ENCODE results near the gene SMYD3. TPM values are rescaled to one million over a fixed set of nuclear protein-coding genes. Genes with fewer than 3 reads are reported as not detected.
"Not testable (repeated sequence)": the region's sequence is repeated elsewhere in the genome, so short reads cannot be mapped to it uniquely, and the experiment has no call there.

Gene SMYD3
- total and polyA plus RNA-seq, 12 donors = 13.5 to 78.2 (median 26.8) TPM

DNA sequence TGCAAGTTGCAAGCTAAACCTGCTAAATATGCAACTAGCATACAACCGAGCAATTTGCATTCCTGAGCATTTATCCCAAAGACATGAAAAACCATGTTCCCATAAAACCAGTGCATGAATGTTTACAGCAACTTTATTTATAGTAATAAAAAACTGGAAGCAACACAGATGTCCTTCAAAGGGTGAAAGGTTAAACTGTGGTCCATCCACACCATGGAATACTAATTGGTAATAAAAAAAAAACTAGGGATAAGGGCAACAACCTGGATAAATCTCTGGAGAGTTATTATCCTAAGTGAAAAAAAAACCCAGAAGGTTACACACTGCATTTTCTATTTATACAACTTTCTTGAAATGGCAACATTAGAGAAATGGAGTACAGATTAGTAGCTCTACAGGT lies 474.1 kb downstream of the SMYD3 start:
- Histone ChIP-seq H3K4me3 (no peak overlapping the region), H3K27me3 (no peaks in the 10 kb centered on the region), H3K9me3 (replicated peaks in 1 of 3) (no peaks in the 10 kb centered on the region), H3K27ac (no peak overlapping the region), H3K36me3 (replicated peaks in 1 of 2) (no peaks in the 10 kb centered on the region), H3K4me1 (replicated peaks in 1 of 2) (peaks cover 0 to 12% of the 10 kb centered on the region in 2 donors)
- no peak for TF ChIP-seq POLR2A (IDR thresholded peaks at IDR 0.05)
- TF ChIP-seq, protein P1, sequence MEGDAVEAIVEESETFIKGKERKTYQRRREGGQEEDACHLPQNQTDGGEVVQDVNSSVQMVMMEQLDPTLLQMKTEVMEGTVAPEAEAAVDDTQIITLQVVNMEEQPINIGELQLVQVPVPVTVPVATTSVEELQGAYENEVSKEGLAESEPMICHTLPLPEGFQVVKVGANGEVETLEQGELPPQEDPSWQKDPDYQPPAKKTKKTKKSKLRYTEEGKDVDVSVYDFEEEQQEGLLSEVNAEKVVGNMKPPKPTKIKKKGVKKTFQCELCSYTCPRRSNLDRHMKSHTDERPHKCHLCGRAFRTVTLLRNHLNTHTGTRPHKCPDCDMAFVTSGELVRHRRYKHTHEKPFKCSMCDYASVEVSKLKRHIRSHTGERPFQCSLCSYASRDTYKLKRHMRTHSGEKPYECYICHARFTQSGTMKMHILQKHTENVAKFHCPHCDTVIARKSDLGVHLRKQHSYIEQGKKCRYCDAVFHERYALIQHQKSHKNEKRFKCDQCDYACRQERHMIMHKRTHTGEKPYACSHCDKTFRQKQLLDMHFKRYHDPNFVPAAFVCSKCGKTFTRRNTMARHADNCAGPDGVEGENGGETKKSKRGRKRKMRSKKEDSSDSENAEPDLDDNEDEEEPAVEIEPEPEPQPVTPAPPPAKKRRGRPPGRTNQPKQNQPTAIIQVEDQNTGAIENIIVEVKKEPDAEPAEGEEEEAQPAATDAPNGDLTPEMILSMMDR (IDR thresholded peaks at IDR 0.05) = no peak
- WGBS, 4 donors = 82 to 93% (median 89%) methylated on average over 1 of the region's 1 CpG
- DNase-seq = no peak
- intact Hi-C loops (cut with DNase I) = no loop called here

GRCh38 chr1:246032031-246032551 lies 475.0 kb downstream of the SMYD3 start:
- 53 to 61% (median 55%) methylated on average over 3 of the region's 3 CpGs for WGBS, 4 donors

DNA sequence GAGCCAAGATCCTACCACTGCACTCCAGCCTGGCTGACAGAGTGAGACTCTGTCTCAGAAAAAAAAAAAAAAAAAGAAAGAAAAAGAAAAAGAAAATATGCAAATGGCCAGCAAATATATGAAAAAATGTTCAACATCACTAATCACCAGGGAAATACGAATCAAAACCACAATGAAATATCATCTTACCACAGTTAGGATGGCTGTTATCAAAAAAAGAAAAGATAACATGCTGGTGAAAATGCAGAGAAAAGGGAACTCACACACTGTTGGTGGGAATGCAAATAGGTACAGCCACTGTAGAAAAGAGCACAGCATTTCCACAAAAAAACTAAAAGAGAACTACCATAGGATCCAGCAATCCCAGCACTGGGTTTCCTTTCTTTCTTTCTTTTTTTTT lies 477.5 kb downstream of the SMYD3 start:
- DNase-seq = no peak
- TF ChIP-seq POLR2A (IDR thresholded peaks at IDR 0.05) = no peak
- no peak overlapping the region for H3K27ac ChIP-seq
- intact Hi-C loops (cut with DNase I) = no loop called here
- no peaks in the 10 kb centered on the region for H3K36me3 ChIP-seq (replicated peaks in 1 of 2)
- no peaks in the 10 kb centered on the region for H3K9me3 ChIP-seq (replicated peaks in 1 of 3)
- WGBS, 4 donors = 61 to 81% (median 73%) methylated on average over 1 of the region's 1 CpG
- no peak overlapping the region for H3K4me3 ChIP-seq
- no peaks in the 10 kb centered on the region for H3K27me3 ChIP-seq
- peaks cover 0 to 12% of the 10 kb centered on the region in 2 donors for H3K4me1 ChIP-seq (replicated peaks in 1 of 2)

More at GRCh38 chr1:246032031-246032551, 475.0 kb downstream of the SMYD3 start:
- Histone ChIP-seq H3K4me3 (no peak overlapping the region), H3K4me1 (replicated peaks in 1 of 2) (peaks cover 0 to 12% of the 10 kb centered on the region in 2 donors), H3K27ac (no peak overlapping the region), H3K27me3 (no peaks in the 10 kb centered on the region), H3K36me3 (replicated peaks in 1 of 2) (no peaks in the 10 kb centered on the region), H3K9me3 (replicated peaks in 1 of 3) (no peaks in the 10 kb centered on the region)
- TF ChIP-seq, protein P1 (IDR thresholded peaks at IDR 0.05) = no peak
- TF ChIP-seq POLR2A (IDR thresholded peaks at IDR 0.05) = no peak
- DNase-seq = no peak
- intact Hi-C loops (cut with DNase I) = no loop called here

DNA sequence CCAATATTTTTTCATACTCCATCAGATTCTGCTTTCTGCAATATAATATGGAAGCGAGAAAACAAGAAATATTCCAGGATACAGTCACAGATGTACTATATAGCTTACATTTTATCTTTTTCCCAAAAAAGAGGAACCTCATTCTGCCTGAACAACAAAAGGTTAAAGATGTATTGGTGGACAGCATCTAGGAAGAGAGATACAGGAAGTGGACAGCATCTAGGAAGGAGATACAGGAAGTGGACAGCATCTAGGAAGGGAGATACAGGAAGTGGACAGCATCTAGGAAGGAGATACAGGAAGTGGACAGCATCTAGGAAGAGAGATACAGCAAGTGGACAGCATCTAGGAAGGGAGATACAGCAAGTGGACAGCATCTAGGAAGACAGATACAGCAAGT lies 483.0 kb downstream of the SMYD3 start:
- DNase-seq; H3K9me3 ChIP-seq (replicated peaks in 1 of 3); H3K4me1 ChIP-seq (replicated peaks in 1 of 2); H3K27ac ChIP-seq; H3K36me3 ChIP-seq (replicated peaks in 1 of 2); H3K4me3 ChIP-seq; H3K27me3 ChIP-seq; intact Hi-C loops (cut with DNase I): not testable (repeated sequence)
- 95 to 100% (median 98%) methylated on average over 1 of the region's 1 CpG for WGBS, 4 donors

DNA sequence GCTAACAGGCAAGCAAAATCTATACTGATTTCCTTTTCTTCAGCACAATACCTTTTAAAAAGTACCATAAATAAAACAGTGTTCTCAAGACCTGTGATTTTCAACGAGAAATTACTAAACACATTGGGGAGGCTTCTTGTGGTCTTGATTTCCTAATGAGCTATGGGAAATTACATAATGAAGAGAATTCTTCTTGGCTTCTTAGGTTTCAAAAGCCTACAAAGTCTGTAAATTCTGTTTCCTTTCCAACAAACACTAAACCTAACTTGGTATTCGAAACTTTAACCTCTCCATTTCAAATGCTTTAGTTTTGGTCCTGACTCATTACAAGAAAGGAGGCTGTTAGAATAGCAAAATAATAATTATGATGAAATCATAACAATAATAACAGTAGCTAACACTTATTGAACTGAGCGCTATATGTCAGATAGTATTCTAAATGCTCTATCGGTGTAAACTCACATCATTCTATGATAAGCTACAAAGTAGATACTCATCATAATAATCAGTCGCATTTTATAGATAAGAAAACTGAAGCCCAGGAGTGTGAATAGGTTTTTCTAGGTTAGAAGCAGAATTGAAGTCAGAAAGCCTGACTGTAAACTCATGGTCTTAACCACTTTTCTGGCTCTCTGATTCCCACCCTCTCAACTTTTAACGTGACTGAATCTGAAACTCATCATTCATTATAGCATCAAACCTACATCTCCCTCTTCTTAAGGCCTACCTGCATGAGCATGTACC lies 486.7 kb downstream of the SMYD3 start:
- Histone ChIP-seq H3K27me3 (no peaks in the 10 kb centered on the region), H3K4me1 (replicated peaks in 1 of 2) (no peaks in the 10 kb centered on the region), H3K9me3 (replicated peaks in 1 of 3) (no peaks in the 10 kb centered on the region), H3K27ac (no peak overlapping the region), H3K4me3 (no peak overlapping the region), H3K36me3 (replicated peaks in 1 of 2) (no peaks in the 10 kb centered on the region)
- WGBS, 4 donors = 81 to 85% (median 84%) methylated on average over 6 of the region's 6 CpGs
- TF ChIP-seq, protein P1 (IDR thresholded peaks at IDR 0.05) = no peak
- TF ChIP-seq POLR2A (IDR thresholded peaks at IDR 0.05) = no peak
- intact Hi-C loops (cut with DNase I) = no loop called here
- no peak for DNase-seq

Data from adrenal gland (tissue), 12 donors.